Stimulated activated naive CD8-positive, alpha-beta T cell treated with anti-CD3 and anti-CD28 coated beads, Interleukin-15, Interleukin-2, amounts not matched to agents 100 U/mL and 50 U/mL, for 24 hours (primary cell): Measurements from ENCODE around the gene OR6N2.

Experiments used
- ATAC-seq: fragments of 150-1000 bp; cut with Tn5 transposase; one replicate; pipeline ENCODE4 v1.10.0; 2021
- DNase-seq: peaks from one replicate; pipeline ENCODE4 v3.0.0; 2021

The OR6N2 gene

GRCh38 chr1:158752155-158752712 lies 28.8 kb downstream of the OR6N2 start:
- DNase-seq, result no peak
- no peak for ATAC-seq

DNA sequence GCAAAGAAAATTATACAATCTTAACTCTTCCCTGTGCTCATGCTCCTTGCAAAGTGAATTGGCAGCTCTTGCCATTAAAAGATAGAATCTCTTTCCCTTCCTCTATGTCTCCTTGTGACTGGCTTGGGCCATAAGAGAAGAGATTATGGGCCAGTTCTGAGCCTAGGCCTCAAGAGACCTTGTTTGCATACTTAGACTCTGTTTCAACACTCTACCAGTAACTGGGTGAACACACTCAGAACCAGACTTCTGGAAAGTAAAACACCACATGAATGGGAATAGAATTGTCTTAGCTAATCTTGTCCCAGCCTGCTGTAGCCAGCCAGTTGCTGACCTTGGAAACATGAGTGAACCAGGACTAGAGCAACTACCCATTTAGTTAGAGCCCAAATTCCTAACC lies 45.2 kb downstream of the OR6N2 start:
- ATAC-seq, result no peak

GRCh38 chr1:158732524-158732923 lies 48.5 kb downstream of the OR6N2 start:
- no peak for DNase-seq
- no peak for ATAC-seq

More for the DNA sequence above, 45.2 kb downstream of the OR6N2 start:
- no peak for DNase-seq

DNA sequence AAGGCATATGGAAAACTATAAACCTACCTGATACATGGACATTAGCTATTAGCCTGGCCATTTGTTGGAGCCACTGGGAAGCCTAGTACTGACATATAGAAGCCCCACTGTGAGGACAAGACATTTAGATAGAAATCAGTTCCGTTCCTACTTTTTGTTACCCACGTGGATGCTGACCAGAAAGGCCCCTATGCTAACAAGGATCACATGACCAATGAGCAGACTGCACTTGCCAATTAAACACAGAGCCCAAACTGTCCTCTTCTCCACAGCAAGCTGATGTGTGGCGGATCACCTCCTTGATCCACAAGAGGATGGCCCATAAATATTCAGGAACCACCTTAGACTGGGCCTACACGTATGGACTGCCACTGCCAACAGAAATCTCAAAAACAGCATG lies 49.3 kb downstream of the OR6N2 start:
- DNase-seq (no peak), ATAC-seq (no peak)

DNA sequence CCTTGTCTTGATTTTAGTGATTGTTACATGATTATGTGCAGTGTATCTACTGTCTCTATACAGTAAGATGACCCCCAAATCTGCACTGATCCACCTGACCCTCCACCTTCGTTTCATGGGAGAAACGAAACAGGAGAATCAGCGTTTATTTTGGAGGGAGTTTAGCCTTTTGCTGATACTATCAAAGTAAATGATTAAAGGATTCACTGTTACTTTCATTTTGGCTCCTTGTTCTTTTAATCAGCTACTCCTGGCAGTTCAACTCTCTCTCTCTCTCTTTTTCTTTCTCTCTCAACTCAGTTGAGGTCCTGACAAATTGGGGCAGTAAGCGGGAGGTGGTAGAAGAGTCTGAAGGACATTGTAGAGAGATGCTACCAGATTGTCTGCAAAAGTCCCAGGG lies 50.6 kb downstream of the OR6N2 start:
- no peak for ATAC-seq
- DNase-seq, result no peak

DNA sequence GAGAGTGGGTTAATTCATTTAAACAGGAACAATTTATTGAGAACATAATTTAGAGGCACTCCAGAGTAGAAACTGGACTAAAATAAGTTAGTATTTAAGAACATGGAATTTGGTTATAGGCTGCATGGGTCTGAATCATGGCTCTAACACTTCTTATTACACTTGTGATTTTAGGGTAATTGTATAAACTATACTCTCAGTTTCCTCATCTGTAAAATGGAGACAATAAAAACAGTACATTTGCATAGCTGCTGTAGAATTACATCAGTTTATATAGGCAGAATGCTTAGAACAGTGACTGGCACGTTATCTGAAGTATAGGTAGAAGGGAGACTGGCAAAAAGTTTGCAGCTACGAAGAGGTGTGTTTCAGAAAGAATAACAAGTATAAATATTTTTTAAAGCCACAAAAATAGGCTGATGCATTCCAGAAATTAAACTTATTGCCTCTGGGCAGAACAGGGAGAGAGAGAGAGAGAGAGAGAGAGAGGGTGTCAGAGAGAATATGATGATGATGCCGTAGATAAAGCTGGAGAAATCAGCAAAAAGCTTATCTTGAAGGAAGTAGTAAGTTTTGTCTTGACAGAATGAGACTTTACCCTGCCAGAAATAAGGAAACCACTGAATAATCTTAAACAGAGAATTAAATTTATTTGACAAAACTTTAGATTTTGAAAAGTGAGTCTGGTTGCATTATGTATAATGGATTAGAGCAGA lies 52.3 kb downstream of the OR6N2 start:
- ATAC-seq (no peak), DNase-seq (no peak)

GRCh38 chr1:158724442-158724841 lies 56.6 kb downstream of the OR6N2 start:
- DNase-seq, result no peak
- ATAC-seq, result no peak
